Omental fat pad (tissue), 4 donors: ENCODE results near the gene PLA2G4A. TPM values are rescaled to one million over a fixed set of nuclear protein-coding genes. Genes with fewer than 3 reads are reported as not detected.

Experiments
- ATAC-seq: fragments of 150-250 bp; one replicate; pipeline ENCODE4 v1.9.1; 2016; ENCODE audit warnings: mild to moderate bottlenecking, moderate library complexity; ENCODE audit not compliant: low FRiP score
- DNase-seq: peaks from one replicate; pipeline ENCODE4 v3.0.0-alpha.2; 2019; ENCODE audit warnings: low spot score
- CTCF ChIP-seq, 3 donors: fragments of 450-650 bp; IDR thresholded peaks; one replicate each; pipeline ENCODE4 v1.5.1; 2016 to 2017; ENCODE audit warnings: antibody characterized with exemption in 3 of 3, mild to moderate bottlenecking in 3 of 3, moderate library complexity in 2 of 3
- total RNA-seq, 4 donors: library from RNA; depleted of rRNA; stranded (reverse); fragments of >200 nt; gene quantifications; one replicate each; pipeline ENCODE4 v1.1.0, GENCODE V29; 2016

PLA2G4A gene
- total RNA-seq, 4 donors from 2014 or later = 8.8 to 26.8 (median 12.4) TPM

- no peak for ATAC-seq
- TF ChIP-seq CTCF (IDR thresholded peaks at IDR 0.05) = no peak
Measured at GRCh38 chr1:186927884-186928283, 99.1 kb downstream of the PLA2G4A start.

GRCh38 chr1:186930238-186930637, 101.5 kb downstream of the PLA2G4A start:
- no peak for DNase-seq
- no peak for TF ChIP-seq CTCF (IDR thresholded peaks at IDR 0.05)
- ATAC-seq = no peak

More at GRCh38 chr1:186927884-186928283, 99.1 kb downstream of the PLA2G4A start:
- DNase-seq = no peak

- TF ChIP-seq CTCF (IDR thresholded peaks at IDR 0.05) = no peak
- DNase-seq (no peak), ATAC-seq (no peak)
Measured at GRCh38 chr1:186937016-186937670, 108.4 kb downstream of the PLA2G4A start.

GRCh38 chr1:186943891-186944686, 115.3 kb downstream of the PLA2G4A start:
- ATAC-seq = no peak
- no peak for TF ChIP-seq CTCF (IDR thresholded peaks at IDR 0.05)

GRCh38 chr1:186945146-186945545, 116.4 kb downstream of the PLA2G4A start:
- ATAC-seq = no peak
- TF ChIP-seq CTCF (IDR thresholded peaks at IDR 0.05) = no peak

More at GRCh38 chr1:186943891-186944686, 115.3 kb downstream of the PLA2G4A start:
- DNase-seq = no peak

GRCh38 chr1:186948535-186948934, 119.8 kb downstream of the PLA2G4A start:
- no peak for ATAC-seq
- no peak for DNase-seq
- no peak for TF ChIP-seq CTCF (IDR thresholded peaks at IDR 0.05)

More at GRCh38 chr1:186945146-186945545, 116.4 kb downstream of the PLA2G4A start:
- no peak for DNase-seq
